Measurements from ENCODE around the gene COQ10B.
A peak's percentile ranks its signal among the peaks of the same experiment; 100 is the strongest.

COQ10B gene

DNA sequence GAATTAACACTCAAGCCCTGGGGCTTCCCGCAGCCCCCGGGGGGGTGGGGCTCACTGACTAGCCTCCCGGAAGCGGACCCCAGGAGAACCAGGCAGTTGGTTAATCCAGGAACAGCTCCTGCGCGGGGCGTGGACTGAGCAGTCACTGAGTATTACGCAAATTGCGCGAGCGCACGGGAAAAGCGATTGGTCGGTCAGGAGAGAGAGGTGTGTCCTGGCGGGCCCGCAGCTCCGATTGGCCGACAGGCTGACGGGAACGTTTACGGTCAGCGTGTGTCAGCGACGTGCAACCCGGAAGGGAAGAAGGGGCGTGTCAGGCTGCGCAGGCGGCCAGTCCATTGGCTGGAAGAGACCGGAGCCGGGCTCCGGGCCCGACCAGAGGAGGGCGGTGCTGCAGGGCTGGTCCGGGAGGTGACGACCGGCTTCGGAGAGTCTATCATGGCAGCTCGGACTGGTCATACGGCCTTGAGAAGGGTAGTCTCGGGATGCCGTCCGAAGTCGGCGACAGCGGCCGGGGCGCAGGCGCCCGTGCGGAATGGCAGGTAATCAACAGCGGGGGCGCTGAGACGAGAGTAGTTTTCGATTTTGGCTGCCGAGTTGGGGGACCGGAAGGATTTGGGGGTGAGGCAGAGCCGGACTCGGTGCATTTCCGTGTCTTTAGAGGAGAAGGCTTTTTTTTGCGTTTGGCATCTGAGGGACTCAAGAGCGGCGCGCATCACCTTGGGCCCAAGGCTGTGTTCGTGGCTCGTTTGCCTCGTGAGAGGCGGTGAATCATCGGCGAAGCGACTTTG lies at the start of gene COQ10B:
COQ10B (plus strand) TSS at position 430 of the 791 bp plus-strand sequence; CDS start at position 439, 9 bp downstream.
- no peak for TF ChIP-seq ZNF274 (IDR thresholded peaks at IDR 0.05; ENCODE audit: low read depth, low read length)

GRCh38 chr2:197405582-197405981 lies 47.8 kb upstream of the COQ10B start:
- TF ChIP-seq ZNF274 (IDR thresholded peaks at IDR 0.05; ENCODE audit: low read depth, low read length) = no peak

More for the DNA sequence above, at the start of gene COQ10B:
- peak within 1 kb of the TSS; percentile 69 for H3K4me3 ChIP-seq (ENCODE audit: low read length)

GRCh38 chr2:197414039-197414438 lies 39.3 kb upstream of the COQ10B start:
- H3K4me3 ChIP-seq (ENCODE audit: low read length) = no peak overlapping the region
- TF ChIP-seq ZNF274 (IDR thresholded peaks at IDR 0.05; ENCODE audit: low read depth, low read length) = no peak

More at GRCh38 chr2:197405582-197405981, 47.8 kb upstream of the COQ10B start:
- no peak overlapping the region for H3K4me3 ChIP-seq (ENCODE audit: low read length)

- no peak for TF ChIP-seq ZNF274 (IDR thresholded peaks at IDR 0.05; ENCODE audit: low read depth, low read length)
- H3K4me3 ChIP-seq (ENCODE audit: low read length) = no peak overlapping the region
These were observed 38.8 kb upstream of the COQ10B start for GRCh38 chr2:197414515-197414914.

- H3K4me3 ChIP-seq (ENCODE audit: low read length) = no peak overlapping the region
- no peak for TF ChIP-seq ZNF274 (IDR thresholded peaks at IDR 0.05; ENCODE audit: low read depth, low read length)
These were observed 37.1 kb upstream of the COQ10B start for GRCh38 chr2:197416268-197416667.

DNA sequence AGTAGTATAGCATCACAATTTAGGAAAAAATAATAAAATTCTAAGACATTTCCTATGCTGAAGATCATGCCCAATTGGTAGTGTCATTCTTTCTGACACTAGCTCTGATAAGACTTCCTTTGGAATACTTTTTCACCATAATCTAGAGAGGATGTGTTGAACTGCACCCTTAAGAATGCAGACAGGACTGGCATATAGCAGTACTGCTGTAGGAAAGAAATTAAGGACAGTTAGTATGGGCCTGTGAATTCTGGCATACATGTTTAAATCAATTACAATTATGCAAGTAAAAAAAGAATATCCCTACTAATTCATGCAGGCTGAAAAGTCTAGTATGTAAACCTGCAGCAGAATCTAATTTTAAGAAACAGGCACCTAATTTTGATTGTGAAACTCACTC lies 33.9 kb upstream of the COQ10B start:
- no peak overlapping the region for H3K4me3 ChIP-seq (ENCODE audit: low read length)
- no peak for TF ChIP-seq ZNF274 (IDR thresholded peaks at IDR 0.05; ENCODE audit: low read depth, low read length)

- TF ChIP-seq ZNF274 (IDR thresholded peaks at IDR 0.05; ENCODE audit: low read depth, low read length) = no peak
These were observed 30.0 kb upstream of the COQ10B start for GRCh38 chr2:197423307-197423706.

GRCh38 chr2:197425550-197425949 lies 27.8 kb upstream of the COQ10B start:
- TF ChIP-seq ZNF274 (IDR thresholded peaks at IDR 0.05; ENCODE audit: low read depth, low read length) = no peak

More at GRCh38 chr2:197423307-197423706, 30.0 kb upstream of the COQ10B start:
- H3K4me3 ChIP-seq (ENCODE audit: low read length) = no peak overlapping the region

GRCh38 chr2:197426723-197427603 lies 26.4 kb upstream of the COQ10B start:
- no peak overlapping the region for H3K4me3 ChIP-seq (ENCODE audit: low read length)
- no peak for TF ChIP-seq ZNF274 (IDR thresholded peaks at IDR 0.05; ENCODE audit: low read depth, low read length)

More at GRCh38 chr2:197425550-197425949, 27.8 kb upstream of the COQ10B start:
- H3K4me3 ChIP-seq (ENCODE audit: low read length) = no peak overlapping the region

- no peak for TF ChIP-seq ZNF274 (IDR thresholded peaks at IDR 0.05; ENCODE audit: low read depth, low read length)
- H3K4me3 ChIP-seq (ENCODE audit: low read length) = no peak overlapping the region
These were observed 25.4 kb upstream of the COQ10B start for GRCh38 chr2:197427986-197428385.

GRCh38 chr2:197431858-197432257 lies 21.5 kb upstream of the COQ10B start:
- H3K4me3 ChIP-seq (ENCODE audit: low read length) = peak overlapping the region; percentile 1
- no peak for TF ChIP-seq ZNF274 (IDR thresholded peaks at IDR 0.05; ENCODE audit: low read depth, low read length)

DNA sequence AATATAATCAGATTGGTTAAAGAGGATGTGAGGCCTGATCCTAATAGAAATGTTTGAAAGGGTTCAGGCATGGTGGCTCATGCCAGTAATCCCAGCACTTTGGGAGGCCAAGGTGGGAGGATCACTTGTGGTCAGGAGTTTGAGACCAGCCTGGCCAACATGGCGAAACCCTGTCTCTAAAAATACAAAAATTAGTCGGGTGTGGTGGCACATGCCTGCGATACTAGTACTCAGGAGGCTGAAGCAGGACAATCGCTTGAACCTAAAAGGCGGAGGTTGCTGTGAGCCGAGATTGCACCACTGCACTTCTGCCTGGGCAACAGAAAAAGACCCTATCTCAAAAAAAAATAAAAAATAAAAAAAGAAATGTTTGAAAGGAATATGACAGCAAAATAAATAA lies 20.8 kb upstream of the COQ10B start:
- H3K4me3 ChIP-seq (ENCODE audit: low read length) = peak overlapping the region; percentile 43

DNA sequence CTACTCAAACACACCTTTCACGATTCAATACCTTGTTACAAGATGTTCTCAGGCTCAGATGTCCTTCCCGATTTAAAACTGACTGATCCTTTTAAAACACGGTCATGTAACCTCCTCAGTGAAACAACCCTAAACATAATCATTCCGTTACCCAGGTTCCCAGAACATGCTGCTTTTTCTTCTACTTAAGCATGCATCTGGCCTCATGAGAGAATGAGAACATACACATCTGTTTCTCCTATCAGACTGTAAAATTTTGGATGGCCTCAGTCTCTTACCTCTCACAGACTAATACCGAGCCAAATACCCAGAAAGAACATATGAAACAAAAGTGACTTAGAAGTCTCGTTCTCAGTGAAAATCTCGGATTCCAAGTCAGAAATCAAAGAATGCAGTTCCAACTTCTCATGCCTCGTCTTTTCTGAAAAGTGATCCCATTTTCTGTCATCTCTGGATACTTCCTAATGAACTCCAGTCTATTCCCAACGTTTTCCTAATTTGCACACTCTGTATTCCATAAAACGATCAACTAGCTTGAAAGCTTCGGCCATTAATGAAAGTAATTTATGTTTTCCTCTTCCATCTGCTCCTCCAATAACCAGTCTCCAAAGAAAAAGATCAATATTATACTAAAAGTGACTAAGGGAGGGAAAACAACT lies 19.4 kb upstream of the COQ10B start:
- peak overlapping the region; percentile 79 for H3K4me3 ChIP-seq (ENCODE audit: low read length)
- no peak for TF ChIP-seq ZNF274 (IDR thresholded peaks at IDR 0.05; ENCODE audit: low read depth, low read length)
